Left ventricle myocardium inferior (tissue), 1 donor: ENCODE measurements around the gene TAF8. TPM values are rescaled to one million over a fixed set of nuclear protein-coding genes. Genes with fewer than 3 reads are reported as not detected.
"Not testable (repeated sequence)": the region's sequence is repeated elsewhere in the genome, so short reads cannot be mapped to it uniquely, and the experiment has no call there.

ENCODE experiments used
- DNase-seq: peaks from one replicate; pipeline ENCODE4 v3.0.0-alpha.2; 2020
- H3K27ac ChIP-seq: fragments of 200-600 bp; replicated peaks from 2 replicates; pipeline ENCODE4 v1.8.0; 2021
- H3K27me3 ChIP-seq: fragments of 200-600 bp; 2 replicates; pipeline ENCODE4 v1.8.0; 2021; ENCODE audit warnings: low read depth
- H3K36me3 ChIP-seq: fragments of 200-600 bp; 2 replicates; pipeline ENCODE4 v1.8.0; 2021
- H3K4me1 ChIP-seq: fragments of 200-600 bp; 2 replicates; pipeline ENCODE4 v1.8.0; 2021
- H3K4me3 ChIP-seq: fragments of 200-600 bp; 2 replicates; pipeline ENCODE4 v1.8.0; 2021; ENCODE audit warnings: mild to moderate bottlenecking, moderate library complexity
- H3K9me3 ChIP-seq: fragments of 200-600 bp; replicated peaks from 2 replicates; pipeline ENCODE4 v1.8.0; 2021
- CTCF ChIP-seq: fragments of 200-600 bp; IDR thresholded peaks from 2 replicates; pipeline ENCODE4 v1.8.0; 2021; ENCODE audit warnings: antibody characterized with exemption, mild to moderate bottlenecking, borderline replicate concordance
- intact Hi-C: fragments of 100-400 bp; cut with micrococcal nuclease; formaldehyde crosslinking; loops from one replicate; pipeline ENCODE4 v1.11.0; 2022
- long read RNA-seq: library from polyadenylated mRNA; unstranded; transcript quantifications from one replicate; pipeline ENCODE4 v2.0.0, GENCODE V29; 2021
- total RNA-seq: library from RNA; stranded (reverse); fragmentation: NEBNext Ultra II Directional; extraction: Animal tissue kit (Norgen Biotek cat#: 25700); gene quantifications from one replicate; pipeline ENCODE4 v1.2.1, GENCODE V29; 2021
- donor health status: DM: no; HTN: yes; CAD: no; lungs with severe emphysema.

TAF8 gene, protein sequence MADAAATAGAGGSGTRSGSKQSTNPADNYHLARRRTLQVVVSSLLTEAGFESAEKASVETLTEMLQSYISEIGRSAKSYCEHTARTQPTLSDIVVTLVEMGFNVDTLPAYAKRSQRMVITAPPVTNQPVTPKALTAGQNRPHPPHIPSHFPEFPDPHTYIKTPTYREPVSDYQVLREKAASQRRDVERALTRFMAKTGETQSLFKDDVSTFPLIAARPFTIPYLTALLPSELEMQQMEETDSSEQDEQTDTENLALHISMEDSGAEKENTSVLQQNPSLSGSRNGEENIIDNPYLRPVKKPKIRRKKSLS
- 28.5 TPM for total RNA-seq
- long read RNA-seq, partial matches to known transcripts, result 1 of 6 reads
- long read RNA-seq, other reads (novel, unspliced or antisense), result 4 of 6 reads

DNA sequence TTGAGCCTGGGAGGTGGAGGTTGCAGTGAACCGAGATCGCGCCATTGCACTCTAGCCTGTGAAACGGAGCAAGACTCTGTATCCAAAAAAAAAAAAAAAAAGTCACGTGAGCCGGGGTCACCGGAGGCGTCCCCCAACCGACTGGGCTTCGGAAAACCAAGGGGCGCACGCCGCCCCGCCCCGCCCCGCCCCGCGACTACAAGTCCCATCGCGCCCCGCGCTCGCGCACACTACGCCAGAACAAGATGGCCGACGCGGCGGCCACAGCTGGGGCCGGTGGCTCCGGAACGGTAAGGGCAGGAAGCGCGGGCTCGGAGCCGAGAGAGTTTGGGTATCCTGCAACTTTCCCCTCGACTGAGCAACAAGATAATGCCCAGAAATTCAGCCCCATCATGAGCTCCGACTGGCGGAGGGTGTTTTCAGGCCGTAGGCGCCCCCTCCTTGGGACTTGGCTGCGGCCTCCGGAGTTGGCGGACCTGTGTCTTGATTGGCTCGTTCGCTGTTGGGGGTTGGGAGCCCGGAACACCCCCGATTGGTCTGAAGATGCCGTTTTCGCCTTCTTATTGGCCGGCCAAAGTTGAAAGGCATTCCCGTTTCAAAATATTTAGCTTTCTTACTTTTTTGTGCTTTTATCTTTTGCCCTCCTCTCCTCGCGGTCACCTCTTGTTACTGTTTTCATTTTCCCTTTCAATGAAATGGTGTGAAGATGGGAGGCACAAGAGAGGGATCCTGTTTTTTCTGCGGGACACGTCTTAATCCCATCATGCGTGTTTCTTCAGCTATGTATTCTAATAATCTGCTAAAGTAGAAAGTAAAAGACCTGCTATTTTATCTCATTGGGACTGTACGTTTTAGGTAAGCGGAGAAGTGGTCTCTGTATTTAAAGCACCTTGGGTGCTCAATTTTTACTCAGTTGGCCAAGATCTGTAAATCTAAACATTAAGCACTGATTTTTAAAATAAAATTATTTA, at the start of gene TAF8:
Gene TAF8 (plus strand): TSS at position 228 of the 971 bp plus-strand sequence. CDS start 18 bp downstream, at position 246.
- H3K27me3 ChIP-seq, result no peaks in the 10 kb centered on the region
- intact Hi-C loops, result no loop called here
- H3K36me3 ChIP-seq, result peaks cover 41% of the 10 kb centered on the region
- peak; percentile 93 for DNase-seq
- peak within 1 kb of the TSS; percentile 83 for H3K4me3 ChIP-seq
- H3K4me1 ChIP-seq, result peaks cover 91% of the 10 kb centered on the region
- peak within 1 kb of the TSS; percentile 97 for H3K27ac ChIP-seq
- TF ChIP-seq CTCF, result no peak
- H3K9me3 ChIP-seq, result no peaks in the 10 kb centered on the region

DNA sequence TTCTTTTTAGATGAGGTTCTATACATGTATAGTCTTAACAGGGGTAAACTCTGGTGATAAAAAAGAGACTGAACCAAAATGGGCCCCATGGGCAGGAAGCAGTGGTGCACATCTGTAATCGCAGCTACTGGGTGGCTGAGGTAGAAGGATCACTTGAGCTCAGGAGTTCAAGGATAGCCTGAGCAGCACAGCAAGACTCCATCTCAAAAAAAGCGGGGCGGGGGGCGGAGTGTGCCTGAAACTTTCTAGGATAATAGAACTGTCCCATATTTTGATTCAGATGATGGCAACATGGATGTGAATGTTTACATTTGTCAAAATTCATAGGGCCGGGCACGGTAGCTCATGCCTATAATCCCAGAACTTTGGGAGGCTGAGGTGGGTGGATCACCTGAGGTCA, 48.8 kb upstream of the TAF8 start:
- Histone ChIP-seq H3K9me3 (peaks cover 4% of the 10 kb centered on the region), H3K4me1 (no peaks in the 10 kb centered on the region), H3K27me3 (no peaks in the 10 kb centered on the region), H3K36me3 (peaks cover 10% of the 10 kb centered on the region), H3K4me3 (no peak overlapping the region), H3K27ac (no peak overlapping the region)
- no peak for DNase-seq
- intact Hi-C loops, result no loop called here
- TF ChIP-seq CTCF, result no peak

DNA sequence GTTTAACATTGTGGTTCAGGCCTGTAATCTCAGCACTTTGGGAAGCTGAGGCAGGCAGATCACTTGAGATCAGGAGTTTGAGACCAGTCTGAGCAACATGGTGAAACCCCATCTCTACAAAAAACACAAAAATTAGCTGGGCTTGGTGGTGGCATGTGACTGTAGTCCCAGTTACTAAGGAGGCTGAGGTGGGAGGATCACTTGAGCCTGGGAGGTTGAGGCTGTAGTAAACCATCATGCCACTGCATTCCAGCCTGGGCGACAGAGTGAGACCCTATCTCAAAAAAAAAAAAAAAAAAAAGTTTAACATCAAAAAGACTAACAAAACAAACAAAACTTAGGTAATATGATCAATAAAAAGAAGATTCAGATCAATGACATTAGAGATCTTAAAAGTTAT, 46.7 kb upstream of the TAF8 start:
- H3K27me3 ChIP-seq, H3K27ac ChIP-seq, H3K4me3 ChIP-seq, DNase-seq, H3K36me3 ChIP-seq, intact Hi-C loops, H3K9me3 ChIP-seq: not testable (repeated sequence)
- peaks cover 10% of the 10 kb centered on the region for H3K4me1 ChIP-seq

DNA sequence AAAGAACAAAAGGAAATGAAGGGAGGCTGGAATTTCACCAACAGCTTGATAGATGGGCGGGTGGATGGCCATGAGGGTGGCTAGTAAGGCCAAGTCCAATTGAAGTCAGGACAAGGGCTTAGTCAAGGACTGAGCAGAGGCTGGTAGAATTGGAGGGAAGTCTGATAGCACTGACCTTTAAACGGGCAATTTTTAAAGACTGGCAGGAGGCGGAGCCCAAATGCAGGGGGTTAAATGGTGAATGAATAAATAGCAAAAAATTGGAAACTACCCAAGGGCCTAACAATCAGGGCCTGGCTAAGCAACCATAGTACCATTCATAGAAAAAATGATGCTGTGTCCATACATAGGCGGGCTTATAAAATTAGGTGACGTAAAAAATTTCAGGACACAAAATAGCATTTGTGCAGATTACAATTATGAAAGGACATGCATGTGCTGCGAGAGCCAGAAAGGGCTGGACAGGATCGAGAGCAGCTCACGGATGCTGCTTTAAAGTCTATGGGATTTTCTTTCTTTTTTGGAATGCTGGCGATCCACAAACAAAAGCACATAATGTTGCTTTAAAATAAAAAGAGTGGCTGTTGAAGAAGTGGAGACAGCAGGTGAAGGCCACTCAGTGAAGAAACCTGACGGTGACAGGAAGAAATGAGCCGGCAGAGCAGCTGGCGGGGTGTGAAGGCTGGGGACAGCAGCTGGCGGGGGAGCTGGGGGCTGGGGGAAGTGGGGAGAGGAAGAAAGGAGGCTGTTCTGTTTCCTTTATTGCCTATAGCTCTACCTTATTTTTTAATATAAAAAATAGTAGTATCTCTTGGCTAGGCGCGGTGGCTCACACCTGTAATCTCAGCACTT, 42.8 kb upstream of the TAF8 start:
- peaks cover 32% of the 10 kb centered on the region for H3K4me1 ChIP-seq
- TF ChIP-seq CTCF, result no peak
- no peak overlapping the region for H3K27ac ChIP-seq
- intact Hi-C loops, result no loop called here
- H3K27me3 ChIP-seq, result no peaks in the 10 kb centered on the region
- no peak overlapping the region for H3K4me3 ChIP-seq
- H3K36me3 ChIP-seq, result peaks cover 9% of the 10 kb centered on the region
- H3K9me3 ChIP-seq, result peaks cover 4% of the 10 kb centered on the region
- DNase-seq, result no peak

DNA sequence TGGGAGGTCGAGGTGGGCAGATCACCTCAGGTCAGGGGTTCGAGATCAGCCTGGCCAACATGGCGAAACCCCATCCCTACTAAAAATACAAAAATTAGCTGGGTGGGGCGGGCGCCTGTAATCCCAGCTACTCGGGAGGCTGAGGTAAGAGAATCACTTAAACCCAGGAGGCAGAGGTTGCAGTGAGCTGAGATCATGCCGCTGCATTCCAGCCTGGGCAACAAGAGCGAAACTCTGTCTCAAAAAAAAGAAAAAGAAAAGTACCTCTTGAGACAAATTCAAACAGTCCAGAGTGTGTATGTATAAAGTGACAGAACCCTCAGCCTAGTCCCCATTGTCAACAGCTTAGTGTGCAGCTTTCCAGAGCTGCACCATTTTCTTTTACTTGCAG, 42.2 kb upstream of the TAF8 start:
- H3K4me1 ChIP-seq, result peaks cover 32% of the 10 kb centered on the region
- H3K36me3 ChIP-seq, H3K4me3 ChIP-seq, H3K27me3 ChIP-seq, intact Hi-C loops, H3K9me3 ChIP-seq, DNase-seq, H3K27ac ChIP-seq: not testable (repeated sequence)

DNA sequence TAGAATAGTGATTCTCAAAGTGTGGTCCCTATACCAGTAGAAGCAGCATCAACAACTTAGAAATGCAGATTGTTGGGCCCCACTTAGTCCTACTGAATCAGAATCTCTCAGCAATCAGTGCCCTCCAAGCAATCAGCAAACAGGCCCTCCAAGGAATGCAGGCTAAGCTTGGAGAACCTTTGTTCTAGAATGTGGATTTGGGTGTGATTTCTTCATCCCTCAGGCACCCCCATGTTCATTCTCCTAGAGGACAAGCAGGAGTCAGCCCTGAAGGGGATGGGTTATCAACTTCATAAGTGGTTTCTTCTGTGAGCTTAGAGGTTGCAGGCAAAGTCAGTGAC, 40.5 kb upstream of the TAF8 start:
- H3K27me3 ChIP-seq, result no peaks in the 10 kb centered on the region
- no peak for TF ChIP-seq CTCF
- peaks cover 32% of the 10 kb centered on the region for H3K4me1 ChIP-seq
- no peak overlapping the region for H3K27ac ChIP-seq
- DNase-seq, result no peak
- no peaks in the 10 kb centered on the region for H3K9me3 ChIP-seq
- H3K36me3 ChIP-seq, result no peaks in the 10 kb centered on the region
- no peak overlapping the region for H3K4me3 ChIP-seq
- intact Hi-C loops, result no loop called here
